ENCODE data around the gene FOSL2.

- TF ChIP-seq CTCF (IDR thresholded peaks at IDR 0.05) (no peak), POLR2A (IDR thresholded peaks at IDR 0.05) (no peak)
Measured at GRCh38 chr2:28415715-28416114, 23.1 kb downstream of the FOSL2 start.
